ENCODE data around the gene BTBD1. TPM values are rescaled to one million over a fixed set of nuclear protein-coding genes. Genes with fewer than 3 reads are reported as not detected.
"Not testable (repeated sequence)": the region's sequence is repeated elsewhere in the genome, so short reads cannot be mapped to it uniquely, and the experiment has no call there.

BTBD1 gene
- total RNA-seq, 2 donors from 2014 or later = 62.3 to 73.4 TPM

GRCh38 chr15:83094583-83094982 lies 27.5 kb upstream of the BTBD1 start:
- no peak for TF ChIP-seq CTCF (IDR thresholded peaks at IDR 0.05)
- ATAC-seq (ENCODE audit: insufficient number of reproducible peaks, low FRiP score, low read depth) = no peak
- DNase-seq (ENCODE audit: low spot score) = no peak

DNA sequence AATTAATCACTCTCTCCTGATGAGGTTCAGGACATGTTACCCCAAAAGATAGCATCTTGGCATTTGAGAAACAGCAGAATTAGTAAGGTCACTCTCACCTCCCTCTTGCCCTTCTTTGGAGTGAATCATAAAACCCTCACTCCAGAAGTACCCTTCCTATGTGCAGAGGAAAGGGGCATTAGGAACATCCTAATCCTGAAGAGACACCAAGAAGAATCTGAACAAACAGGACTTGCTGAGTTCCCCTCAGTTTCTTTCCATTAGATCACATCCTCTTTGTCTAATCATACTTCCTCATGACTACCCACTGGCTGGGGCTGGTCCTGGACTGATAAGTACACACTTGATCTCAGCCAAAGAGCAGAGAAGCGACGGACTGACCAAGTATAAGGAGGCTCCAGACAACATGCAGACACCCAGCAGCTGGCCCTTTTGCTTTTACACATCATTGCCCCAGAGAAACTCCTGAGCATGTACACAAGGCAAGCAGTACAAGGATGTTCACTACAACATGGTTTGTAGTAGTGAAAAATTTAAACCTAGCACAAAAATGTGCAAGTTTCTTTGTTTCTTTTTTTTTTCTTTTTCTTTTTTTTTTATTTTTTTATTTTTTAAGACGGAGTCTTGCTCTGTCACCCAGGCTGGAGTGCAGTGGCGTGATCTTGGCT lies 25.4 kb upstream of the BTBD1 start:
- no peaks in the 10 kb centered on the region for H3K27me3 ChIP-seq (replicated peaks; ENCODE audit: insufficient read depth)
- H3K4me1 ChIP-seq (ENCODE audit: control insufficient read depth in 1 of 2, low read depth in 2 of 2) = no peaks in the 10 kb centered on the region
- no peaks in the 10 kb centered on the region for H3K9me3 ChIP-seq
- peak overlapping the region in 1 of 2 donors; percentile 34 for H3K27ac ChIP-seq
- H3K36me3 ChIP-seq = no peaks in the 10 kb centered on the region
- no peak for TF ChIP-seq CTCF (IDR thresholded peaks at IDR 0.05)
- ATAC-seq (ENCODE audit: insufficient number of reproducible peaks, low FRiP score, low read depth) (no peak), DNase-seq (ENCODE audit: low spot score) (no peak)
- H3K4me3 ChIP-seq = no peak overlapping the region

More at GRCh38 chr15:83094583-83094982, 27.5 kb upstream of the BTBD1 start:
- Histone ChIP-seq H3K9me3 (no peaks in the 10 kb centered on the region), H3K27ac (no peak overlapping the region), H3K4me1 (ENCODE audit: control insufficient read depth in 1 of 2, low read depth in 2 of 2) (no peaks in the 10 kb centered on the region), H3K36me3 (no peaks in the 10 kb centered on the region), H3K27me3 (replicated peaks; ENCODE audit: insufficient read depth) (no peaks in the 10 kb centered on the region), H3K4me3 (no peak overlapping the region)

DNA sequence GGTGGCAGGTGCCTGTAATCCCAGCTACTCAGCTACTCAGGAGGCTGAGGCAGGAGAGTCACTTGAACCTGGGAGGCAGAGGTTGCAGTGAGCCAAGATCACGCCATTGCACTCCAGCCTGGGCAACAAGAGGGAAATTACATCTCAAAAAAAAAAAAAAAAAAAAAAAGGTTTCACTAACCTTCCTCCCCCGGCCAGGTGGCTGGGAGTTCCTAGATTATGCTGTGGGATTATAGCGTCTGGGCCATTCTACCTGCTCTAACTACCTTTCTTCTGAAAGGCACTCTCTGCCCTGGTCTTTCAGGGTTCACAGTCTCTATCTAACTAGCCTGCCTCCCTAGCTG lies 24.9 kb upstream of the BTBD1 start:
- not testable (repeated sequence) for DNase-seq (ENCODE audit: low spot score); H3K36me3 ChIP-seq; H3K27me3 ChIP-seq (replicated peaks; ENCODE audit: insufficient read depth); H3K9me3 ChIP-seq; H3K4me3 ChIP-seq; H3K4me1 ChIP-seq (ENCODE audit: control insufficient read depth in 1 of 2, low read depth in 2 of 2); ATAC-seq (ENCODE audit: insufficient number of reproducible peaks, low FRiP score, low read depth)
- H3K27ac ChIP-seq = peak overlapping the region in 1 of 2 donors; percentile 34

- H3K27ac ChIP-seq = no peak overlapping the region
- ATAC-seq (ENCODE audit: insufficient number of reproducible peaks, low FRiP score, low read depth) (no peak), DNase-seq (ENCODE audit: low spot score) (no peak)
- no peaks in the 10 kb centered on the region for H3K9me3 ChIP-seq
- H3K4me1 ChIP-seq (ENCODE audit: control insufficient read depth in 1 of 2, low read depth in 2 of 2) = no peaks in the 10 kb centered on the region
- no peak for TF ChIP-seq CTCF (IDR thresholded peaks at IDR 0.05)
- H3K4me3 ChIP-seq = no peak overlapping the region
- no peaks in the 10 kb centered on the region for H3K27me3 ChIP-seq (replicated peaks; ENCODE audit: insufficient read depth)
- H3K36me3 ChIP-seq = no peaks in the 10 kb centered on the region
These were observed 23.4 kb upstream of the BTBD1 start for GRCh38 chr15:83090465-83090864.

GRCh38 chr15:83088876-83089275 lies 21.8 kb upstream of the BTBD1 start:
- H3K4me3 ChIP-seq = no peak overlapping the region
- no peak for TF ChIP-seq CTCF (IDR thresholded peaks at IDR 0.05)
- no peaks in the 10 kb centered on the region for H3K27me3 ChIP-seq (replicated peaks; ENCODE audit: insufficient read depth)
- H3K4me1 ChIP-seq (ENCODE audit: control insufficient read depth in 1 of 2, low read depth in 2 of 2) = no peaks in the 10 kb centered on the region
- H3K36me3 ChIP-seq = no peaks in the 10 kb centered on the region
- ATAC-seq (ENCODE audit: insufficient number of reproducible peaks, low FRiP score, low read depth) (no peak), DNase-seq (ENCODE audit: low spot score) (no peak)
- H3K27ac ChIP-seq = no peak overlapping the region
- no peaks in the 10 kb centered on the region for H3K9me3 ChIP-seq

DNA sequence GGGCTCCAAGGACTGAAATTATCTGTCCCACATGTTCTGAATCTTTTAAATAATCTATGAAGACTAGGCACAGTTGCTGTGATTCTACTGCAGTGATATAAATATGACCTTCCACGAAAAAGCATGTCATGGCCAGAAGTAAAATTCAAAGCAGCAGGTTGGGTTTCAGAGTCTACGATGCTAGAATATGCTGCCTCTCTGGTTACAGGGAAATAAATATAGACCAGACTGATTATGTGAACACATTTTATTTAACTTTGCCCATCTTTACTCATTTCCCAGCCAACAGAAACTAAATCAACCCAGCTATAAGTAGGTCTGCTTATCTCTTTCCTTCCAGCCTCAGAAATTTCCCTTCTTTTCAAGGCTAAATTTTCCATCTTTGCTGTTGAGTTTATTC lies 20.5 kb upstream of the BTBD1 start:
- DNase-seq (ENCODE audit: low spot score) (no peak), ATAC-seq (ENCODE audit: insufficient number of reproducible peaks, low FRiP score, low read depth) (no peak)
- H3K4me3 ChIP-seq = no peak overlapping the region
- H3K36me3 ChIP-seq = no peaks in the 10 kb centered on the region
- no peaks in the 10 kb centered on the region for H3K9me3 ChIP-seq
- no peaks in the 10 kb centered on the region for H3K4me1 ChIP-seq (ENCODE audit: control insufficient read depth in 1 of 2, low read depth in 2 of 2)
- no peak overlapping the region for H3K27ac ChIP-seq
- H3K27me3 ChIP-seq (replicated peaks; ENCODE audit: insufficient read depth) = no peaks in the 10 kb centered on the region
- TF ChIP-seq CTCF (IDR thresholded peaks at IDR 0.05) = no peak

GRCh38 chr15:83085864-83086552 lies 19.0 kb upstream of the BTBD1 start:
- not testable (repeated sequence) for H3K36me3 ChIP-seq; H3K9me3 ChIP-seq; H3K27me3 ChIP-seq (replicated peaks; ENCODE audit: insufficient read depth); ATAC-seq (ENCODE audit: insufficient number of reproducible peaks, low FRiP score, low read depth); H3K27ac ChIP-seq; DNase-seq (ENCODE audit: low spot score); H3K4me1 ChIP-seq (ENCODE audit: control insufficient read depth in 1 of 2, low read depth in 2 of 2); H3K4me3 ChIP-seq

- not testable (repeated sequence) for ATAC-seq (ENCODE audit: insufficient number of reproducible peaks, low FRiP score, low read depth); H3K4me1 ChIP-seq (ENCODE audit: control insufficient read depth in 1 of 2, low read depth in 2 of 2); H3K27ac ChIP-seq; H3K9me3 ChIP-seq; H3K36me3 ChIP-seq; H3K27me3 ChIP-seq (replicated peaks; ENCODE audit: insufficient read depth); H3K4me3 ChIP-seq; DNase-seq (ENCODE audit: low spot score)
These were observed 18.4 kb upstream of the BTBD1 start for GRCh38 chr15:83085461-83085860.
